ENCODE data around the gene CFH. TPM values are rescaled to one million over a fixed set of nuclear protein-coding genes. Genes with fewer than 3 reads are reported as not detected.

Gene CFH
- total and polyA plus RNA-seq, 7 donors: 5.3 to 40.2 (median 31.6) TPM

- no peaks in the 10 kb centered on the region for H3K27me3 ChIP-seq
- no peak overlapping the region for H3K4me3 ChIP-seq
- no peak overlapping the region for H3K27ac ChIP-seq
- no peaks in the 10 kb centered on the region for H3K36me3 ChIP-seq
- H3K4me1 ChIP-seq: no peaks in the 10 kb centered on the region
- peaks cover 0 to 4% (median 0%) of the 10 kb centered on the region in 4 donors for H3K9me3 ChIP-seq
- DNase-seq: no peak
- TF ChIP-seq EP300 (IDR thresholded peaks at IDR 0.05) (no peak), POLR2AphosphoS5 (IDR thresholded peaks at IDR 0.05) (no peak), POLR2A (IDR thresholded peaks at IDR 0.05) (no peak)
- TF ChIP-seq, protein P1, sequence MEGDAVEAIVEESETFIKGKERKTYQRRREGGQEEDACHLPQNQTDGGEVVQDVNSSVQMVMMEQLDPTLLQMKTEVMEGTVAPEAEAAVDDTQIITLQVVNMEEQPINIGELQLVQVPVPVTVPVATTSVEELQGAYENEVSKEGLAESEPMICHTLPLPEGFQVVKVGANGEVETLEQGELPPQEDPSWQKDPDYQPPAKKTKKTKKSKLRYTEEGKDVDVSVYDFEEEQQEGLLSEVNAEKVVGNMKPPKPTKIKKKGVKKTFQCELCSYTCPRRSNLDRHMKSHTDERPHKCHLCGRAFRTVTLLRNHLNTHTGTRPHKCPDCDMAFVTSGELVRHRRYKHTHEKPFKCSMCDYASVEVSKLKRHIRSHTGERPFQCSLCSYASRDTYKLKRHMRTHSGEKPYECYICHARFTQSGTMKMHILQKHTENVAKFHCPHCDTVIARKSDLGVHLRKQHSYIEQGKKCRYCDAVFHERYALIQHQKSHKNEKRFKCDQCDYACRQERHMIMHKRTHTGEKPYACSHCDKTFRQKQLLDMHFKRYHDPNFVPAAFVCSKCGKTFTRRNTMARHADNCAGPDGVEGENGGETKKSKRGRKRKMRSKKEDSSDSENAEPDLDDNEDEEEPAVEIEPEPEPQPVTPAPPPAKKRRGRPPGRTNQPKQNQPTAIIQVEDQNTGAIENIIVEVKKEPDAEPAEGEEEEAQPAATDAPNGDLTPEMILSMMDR (IDR thresholded peaks at IDR 0.05): no peak
- intact Hi-C loops (cut with DNase I): no loop called here
Observed at GRCh38 chr1:196669693-196670092, 17.9 kb downstream of the CFH start.

DNA sequence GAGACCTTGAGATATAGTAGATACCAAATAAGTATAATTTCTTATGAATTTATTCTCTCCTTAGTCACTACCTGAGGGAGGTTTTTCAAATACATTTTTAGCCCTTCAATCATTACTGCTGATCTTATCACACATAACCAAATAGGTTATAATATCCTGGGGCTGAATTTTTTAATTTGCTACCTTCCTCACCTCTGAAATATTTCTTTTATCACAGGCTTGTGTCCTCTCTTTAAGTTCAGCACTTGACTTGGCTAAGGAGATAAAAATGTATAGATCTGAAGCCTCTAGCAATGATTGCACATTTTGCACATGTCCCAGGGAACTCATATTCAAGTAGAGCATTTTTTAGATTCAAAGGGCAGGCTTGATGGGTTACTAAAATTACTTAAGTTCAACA lies 23.1 kb downstream of the CFH start:
- H3K4me1 ChIP-seq: peaks cover 0 to 3% (median 0%) of the 10 kb centered on the region in 4 donors
- intact Hi-C loops (cut with DNase I): no loop called here

GRCh38 chr1:196677781-196678509 lies 26.1 kb downstream of the CFH start:
- no peaks in the 10 kb centered on the region for H3K36me3 ChIP-seq
- H3K4me1 ChIP-seq: peaks cover 0 to 3% (median 0%) of the 10 kb centered on the region in 4 donors
- TF ChIP-seq, protein P1 (IDR thresholded peaks at IDR 0.05): no peak
- no peak for TF ChIP-seq POLR2AphosphoS5 (IDR thresholded peaks at IDR 0.05)
- no peak for TF ChIP-seq POLR2A (IDR thresholded peaks at IDR 0.05)
- no peak for TF ChIP-seq EP300 (IDR thresholded peaks at IDR 0.05)
- H3K9me3 ChIP-seq: no peaks in the 10 kb centered on the region
- no peak overlapping the region for H3K4me3 ChIP-seq
- 52 to 66% methylated on average over 2 of the region's 2 CpGs for WGBS, 2 donors
- DNase-seq: no peak
- H3K27me3 ChIP-seq: no peaks in the 10 kb centered on the region
- H3K27ac ChIP-seq: no peak overlapping the region
- intact Hi-C loops (cut with DNase I): no loop called here

More for the DNA sequence above, 23.1 kb downstream of the CFH start:
- no peak for DNase-seq
- H3K27ac ChIP-seq: no peak overlapping the region
- no peaks in the 10 kb centered on the region for H3K36me3 ChIP-seq
- no peak overlapping the region for H3K4me3 ChIP-seq
- no peaks in the 10 kb centered on the region for H3K27me3 ChIP-seq
- TF ChIP-seq EP300 (IDR thresholded peaks at IDR 0.05) (no peak), POLR2A (IDR thresholded peaks at IDR 0.05) (no peak), POLR2AphosphoS5 (IDR thresholded peaks at IDR 0.05) (no peak)
- TF ChIP-seq, protein P1 (IDR thresholded peaks at IDR 0.05): no peak
- H3K9me3 ChIP-seq: no peaks in the 10 kb centered on the region

GRCh38 chr1:196678510-196678884 lies 26.7 kb downstream of the CFH start:
- H3K4me3 ChIP-seq: no peak overlapping the region
- H3K27ac ChIP-seq: no peak overlapping the region
- no peak for DNase-seq
- TF ChIP-seq POLR2A (IDR thresholded peaks at IDR 0.05) (no peak), EP300 (IDR thresholded peaks at IDR 0.05) (no peak), POLR2AphosphoS5 (IDR thresholded peaks at IDR 0.05) (no peak)
- TF ChIP-seq, protein P1 (IDR thresholded peaks at IDR 0.05): no peak
- no peaks in the 10 kb centered on the region for H3K36me3 ChIP-seq
- WGBS, 2 donors: 31 to 57% methylated on average over 3 of the region's 3 CpGs
- intact Hi-C loops (cut with DNase I): no loop called here
- H3K27me3 ChIP-seq: no peaks in the 10 kb centered on the region
- peaks cover 0 to 3% (median 0%) of the 10 kb centered on the region in 4 donors for H3K4me1 ChIP-seq
- H3K9me3 ChIP-seq: no peaks in the 10 kb centered on the region

DNA sequence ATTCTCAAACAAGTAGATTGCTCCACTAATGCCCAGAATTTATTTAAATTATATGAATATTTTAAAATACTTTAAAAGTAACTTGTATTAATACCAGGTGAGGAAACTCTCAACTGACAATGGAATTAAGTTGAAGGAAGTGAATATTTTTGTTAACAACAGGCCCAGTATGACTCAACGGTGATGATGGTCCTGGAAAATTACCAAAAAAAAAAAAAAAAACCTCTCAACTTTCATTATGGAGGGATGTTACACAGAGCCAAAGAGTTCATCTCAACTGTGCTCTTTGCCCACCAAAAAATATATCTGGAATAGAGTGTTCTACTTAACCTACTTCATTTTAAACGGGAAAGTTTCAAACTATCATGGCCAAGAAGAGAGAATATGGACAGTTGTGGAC lies 28.3 kb downstream of the CFH start:
- Histone ChIP-seq H3K9me3 (no peaks in the 10 kb centered on the region), H3K4me3 (no peak overlapping the region), H3K36me3 (no peaks in the 10 kb centered on the region), H3K27ac (no peak overlapping the region), H3K27me3 (no peaks in the 10 kb centered on the region), H3K4me1 (peaks cover 0 to 3% (median 0%) of the 10 kb centered on the region in 4 donors)
- intact Hi-C loops (cut with DNase I): no loop called here
- WGBS, 2 donors: 53 to 83% methylated on average over 2 of the region's 2 CpGs
- TF ChIP-seq POLR2AphosphoS5 (IDR thresholded peaks at IDR 0.05) (no peak), EP300 (IDR thresholded peaks at IDR 0.05) (no peak), POLR2A (IDR thresholded peaks at IDR 0.05) (no peak)
- TF ChIP-seq, protein P1 (IDR thresholded peaks at IDR 0.05): no peak
- DNase-seq: no peak
